ENCODE data around the gene PRMT3.
"Not testable (repeated sequence)": the region's sequence is repeated elsewhere in the genome, so short reads cannot be mapped to it uniquely, and the experiment has no call there.

The PRMT3 gene

DNA sequence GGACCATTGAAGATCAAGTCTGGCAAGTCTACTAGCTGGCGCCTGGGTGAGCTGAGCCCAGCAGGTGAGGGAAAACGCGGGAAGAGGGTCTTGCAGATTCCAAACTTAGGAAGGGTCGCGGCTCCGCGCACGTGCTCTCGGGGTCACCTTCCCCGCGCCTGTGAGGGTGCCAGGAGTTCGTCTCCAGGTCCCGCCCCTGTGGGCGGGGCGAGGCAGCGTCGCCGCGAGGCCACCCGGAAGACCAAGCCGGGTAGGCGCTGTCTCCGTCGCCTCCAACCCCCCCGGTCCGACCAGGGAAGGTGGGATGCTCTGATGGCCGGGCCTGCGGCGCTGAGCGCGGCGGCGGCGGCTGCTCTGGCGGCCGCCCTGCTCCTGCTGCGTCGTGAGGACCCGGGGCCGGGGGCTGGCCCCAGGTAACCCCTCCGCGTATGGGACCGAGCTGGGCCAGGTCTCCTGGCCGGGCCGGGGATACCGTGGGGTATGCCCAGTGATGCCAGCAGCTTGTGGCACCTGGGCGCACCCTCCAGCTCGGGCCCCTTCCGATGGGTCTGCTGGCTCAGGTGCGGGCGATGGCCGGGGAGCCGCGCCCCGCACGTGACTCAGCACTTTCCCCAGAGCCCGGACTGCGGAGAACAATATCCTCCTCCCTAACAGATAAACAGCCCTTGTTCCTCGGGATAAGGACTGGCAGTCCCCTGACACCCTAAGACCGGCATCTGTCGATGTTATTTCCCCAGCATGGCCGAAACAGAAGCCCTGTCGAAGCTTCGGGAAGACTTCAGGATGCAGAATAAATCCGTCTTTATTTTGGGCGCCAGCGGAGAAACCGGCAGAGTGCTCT is 23.8 kb upstream of the PRMT3 start, which contains the start of gene HTATIP2:
HTATIP2 (plus strand) TSS at position 215 of the 841 bp plus-strand sequence; CDS start at position 739, 524 bp downstream.
- Histone ChIP-seq H3K4me1 (ENCODE audit: control insufficient read depth, insufficient read depth, low read length, poor library complexity, severe bottlenecking) (peaks cover 15% of the 10 kb centered on the region), H3K4me3 (ENCODE audit: extremely low read depth, insufficient read depth, low read length, poor library complexity, severe bottlenecking) (peak within 1 kb of the TSS; percentile 50), H3K9me3 (ENCODE audit: control insufficient read depth, low read length) (no peaks in the 10 kb centered on the region), H3K36me3 (ENCODE audit: control insufficient read depth, insufficient read depth, low read length) (no peaks in the 10 kb centered on the region), H3K27ac (ENCODE audit: low read depth, low read length, severe bottlenecking) (peak within 1 kb of the TSS; percentile 25)
- 14% methylated on average over 58 to 68 of the region's 68 CpGs for WGBS, 2 experiments (ENCODE audit: insufficient coverage in 2 of 2)

DNA sequence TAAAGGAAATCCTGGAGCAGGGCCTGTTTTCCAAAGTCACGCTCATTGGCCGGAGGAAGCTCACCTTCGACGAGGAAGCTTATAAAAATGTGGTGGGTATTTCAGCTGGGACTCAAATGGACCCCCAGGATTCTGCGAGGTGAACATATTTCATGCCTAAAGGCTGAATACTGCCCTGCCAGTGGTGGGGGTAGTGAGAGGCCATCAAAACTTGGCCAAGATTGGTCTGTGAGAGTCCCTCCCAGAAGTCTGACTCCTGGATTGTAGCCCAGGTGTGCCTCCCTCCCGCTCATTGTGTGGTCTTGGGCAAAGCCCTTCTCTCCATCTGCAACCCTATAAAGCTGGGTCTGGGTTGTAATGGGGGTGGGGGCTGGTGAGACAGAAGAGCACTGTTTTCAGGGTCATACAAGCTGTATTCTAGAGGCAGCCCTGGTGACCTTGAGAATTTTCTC is 23.1 kb upstream of the PRMT3 start:
- Histone ChIP-seq H3K27ac (ENCODE audit: low read depth, low read length, severe bottlenecking) (peak overlapping the region; percentile 25), H3K4me1 (ENCODE audit: control insufficient read depth, insufficient read depth, low read length, poor library complexity, severe bottlenecking) (peaks cover 15% of the 10 kb centered on the region)
- 69 to 76% methylated on average over 5 of the region's 6 CpGs for WGBS, 2 experiments (ENCODE audit: insufficient coverage in 2 of 2)

DNA sequence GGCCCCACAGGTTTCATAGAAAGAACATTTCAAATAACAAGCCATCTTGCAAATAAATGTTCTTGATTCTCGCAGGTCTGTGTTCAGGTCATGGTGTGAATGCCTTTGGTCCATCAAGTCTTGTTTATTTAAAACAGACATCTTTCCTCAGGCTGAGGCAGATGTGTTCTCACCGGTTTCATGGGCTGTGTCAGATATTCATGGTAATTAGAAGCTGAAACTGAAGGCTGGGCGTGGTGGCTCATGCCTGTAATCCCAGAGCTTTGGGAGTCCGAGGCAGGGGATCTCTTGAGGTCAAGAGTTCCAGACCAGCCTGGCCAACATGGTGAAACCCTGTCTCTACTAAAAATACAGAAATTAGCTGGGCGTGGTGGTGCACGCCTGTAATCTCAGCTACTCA is 22.1 kb upstream of the PRMT3 start:
- peaks cover 15% of the 10 kb centered on the region for H3K4me1 ChIP-seq (ENCODE audit: control insufficient read depth, insufficient read depth, low read length, poor library complexity, severe bottlenecking)
- H3K9me3 ChIP-seq (ENCODE audit: control insufficient read depth, low read length); H3K27ac ChIP-seq (ENCODE audit: low read depth, low read length, severe bottlenecking); H3K36me3 ChIP-seq (ENCODE audit: control insufficient read depth, insufficient read depth, low read length); H3K4me3 ChIP-seq (ENCODE audit: extremely low read depth, insufficient read depth, low read length, poor library complexity, severe bottlenecking): not testable (repeated sequence)
- 89 to 100% methylated on average over 3 to 6 of the region's 6 CpGs for WGBS, 2 experiments (ENCODE audit: insufficient coverage in 2 of 2)

More for the DNA sequence above, 23.1 kb upstream of the PRMT3 start:
- Histone ChIP-seq H3K36me3 (ENCODE audit: control insufficient read depth, insufficient read depth, low read length) (no peaks in the 10 kb centered on the region), H3K9me3 (ENCODE audit: control insufficient read depth, low read length) (no peaks in the 10 kb centered on the region), H3K4me3 (ENCODE audit: extremely low read depth, insufficient read depth, low read length, poor library complexity, severe bottlenecking) (peak overlapping the region; percentile 50)

DNA sequence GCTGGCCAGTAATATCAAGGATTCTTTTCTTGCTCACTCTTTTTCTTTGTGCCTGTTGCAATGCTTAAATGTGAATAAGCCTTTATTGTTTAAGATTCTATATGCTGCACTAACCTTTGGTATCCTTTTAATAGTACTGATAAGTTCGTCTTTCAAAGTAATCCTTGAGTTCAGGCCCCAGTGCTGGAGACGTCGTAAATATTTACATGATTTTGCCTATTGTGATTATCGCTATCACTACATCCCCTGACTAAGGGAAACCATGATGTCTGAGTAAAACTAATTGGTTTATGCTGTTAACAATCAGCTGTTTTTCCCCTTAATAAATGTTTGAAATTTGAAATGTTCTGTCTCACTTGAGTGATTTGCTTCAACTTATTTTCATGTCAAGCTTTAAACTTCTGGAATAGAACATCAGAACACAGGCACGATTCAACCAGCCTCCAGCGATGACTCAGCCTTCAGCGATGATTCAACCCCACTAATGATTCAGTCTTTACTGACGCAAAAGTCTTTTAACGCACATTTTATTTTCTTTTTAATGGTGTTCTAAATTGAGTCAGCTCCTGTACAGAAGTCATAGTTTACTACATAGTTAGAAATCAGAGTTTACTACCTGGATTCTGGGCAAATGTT is 20.1 kb upstream of the PRMT3 start:
- H3K4me3 ChIP-seq (ENCODE audit: extremely low read depth, insufficient read depth, low read length, poor library complexity, severe bottlenecking), result no peak overlapping the region
- WGBS, 2 experiments (ENCODE audit: insufficient coverage in 2 of 2), result 64 to 79% methylated on average over 6 of the region's 9 CpGs
- H3K9me3 ChIP-seq (ENCODE audit: control insufficient read depth, low read length), result no peaks in the 10 kb centered on the region
- no peaks in the 10 kb centered on the region for H3K36me3 ChIP-seq (ENCODE audit: control insufficient read depth, insufficient read depth, low read length)
- H3K4me1 ChIP-seq (ENCODE audit: control insufficient read depth, insufficient read depth, low read length, poor library complexity, severe bottlenecking), result peaks cover 15% of the 10 kb centered on the region
- peak overlapping the region; percentile 62 for H3K27ac ChIP-seq (ENCODE audit: low read depth, low read length, severe bottlenecking)

DNA sequence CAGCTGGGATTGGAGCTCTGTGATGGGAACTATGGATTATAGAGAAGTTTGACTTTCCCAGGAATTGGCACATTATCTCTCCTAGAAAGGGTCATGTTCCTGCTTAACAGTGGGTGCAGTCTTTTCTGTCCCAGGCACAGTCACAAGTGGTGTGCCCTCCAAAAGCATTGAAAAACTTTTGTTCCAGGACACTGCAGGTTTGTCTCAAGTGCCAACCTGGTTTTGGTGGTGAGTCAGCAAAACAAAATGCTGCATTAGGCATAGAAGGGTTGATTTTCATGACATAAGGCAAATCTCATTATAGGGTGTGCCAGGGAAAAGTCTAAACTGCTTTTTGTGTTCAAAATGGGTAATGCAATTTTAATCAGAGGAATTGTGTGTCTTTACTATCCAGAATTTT is 19.1 kb upstream of the PRMT3 start:
- H3K9me3 ChIP-seq (ENCODE audit: control insufficient read depth, low read length), result no peaks in the 10 kb centered on the region
- no peaks in the 10 kb centered on the region for H3K36me3 ChIP-seq (ENCODE audit: control insufficient read depth, insufficient read depth, low read length)
- no peak overlapping the region for H3K4me3 ChIP-seq (ENCODE audit: extremely low read depth, insufficient read depth, low read length, poor library complexity, severe bottlenecking)
- no peak overlapping the region for H3K27ac ChIP-seq (ENCODE audit: low read depth, low read length, severe bottlenecking)
- peaks cover 15% of the 10 kb centered on the region for H3K4me1 ChIP-seq (ENCODE audit: control insufficient read depth, insufficient read depth, low read length, poor library complexity, severe bottlenecking)

DNA sequence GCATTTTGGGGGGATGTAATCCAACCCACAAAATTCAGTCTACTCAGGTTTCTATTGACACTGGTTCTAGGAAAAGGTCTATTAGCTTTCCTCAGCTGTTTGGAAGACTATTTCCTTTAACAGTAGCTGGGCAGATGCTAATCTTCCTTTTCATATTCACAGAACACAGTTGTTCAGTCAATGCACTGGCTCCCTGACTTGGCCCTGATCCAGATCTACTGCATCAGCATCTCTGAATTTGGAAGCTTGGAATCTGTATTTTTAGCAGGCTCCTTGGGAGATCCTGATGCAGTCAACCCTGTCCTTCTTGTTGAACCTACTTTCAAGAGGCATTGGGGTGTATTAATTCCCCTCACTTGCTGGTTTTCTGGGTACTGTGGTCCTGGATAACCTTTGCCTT is 17.7 kb upstream of the PRMT3 start:
- H3K27ac ChIP-seq (ENCODE audit: low read depth, low read length, severe bottlenecking), result no peak overlapping the region
- H3K4me3 ChIP-seq (ENCODE audit: extremely low read depth, insufficient read depth, low read length, poor library complexity, severe bottlenecking), result no peak overlapping the region
- H3K4me1 ChIP-seq (ENCODE audit: control insufficient read depth, insufficient read depth, low read length, poor library complexity, severe bottlenecking), result peaks cover 15% of the 10 kb centered on the region
- no peaks in the 10 kb centered on the region for H3K36me3 ChIP-seq (ENCODE audit: control insufficient read depth, insufficient read depth, low read length)
- no peaks in the 10 kb centered on the region for H3K9me3 ChIP-seq (ENCODE audit: control insufficient read depth, low read length)

DNA sequence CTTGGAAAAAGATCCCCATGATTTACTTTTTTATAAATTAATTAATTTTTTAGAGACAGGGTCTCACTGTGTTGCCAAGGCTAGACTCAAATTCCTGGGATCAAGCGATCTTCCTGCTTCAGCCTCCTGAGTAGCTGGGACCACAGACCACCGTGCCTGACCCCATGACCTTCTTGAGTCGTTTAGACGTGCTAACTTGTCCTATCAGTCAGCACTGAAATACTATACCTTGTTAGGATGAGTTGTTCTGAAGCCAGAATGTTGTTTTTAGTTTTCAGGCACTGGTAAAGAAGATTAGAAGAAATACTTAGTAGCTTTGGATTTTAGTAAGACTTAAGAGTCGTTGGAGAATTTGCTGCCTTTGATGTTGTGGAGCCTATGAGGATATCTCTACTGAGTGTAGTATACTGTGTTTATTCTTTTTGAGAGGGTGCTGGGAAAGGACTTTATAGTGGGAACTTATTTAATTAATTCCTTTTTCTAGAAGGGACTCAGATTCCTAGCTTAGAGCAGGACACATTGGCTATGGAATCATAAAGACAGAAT is 15.4 kb upstream of the PRMT3 start:
- H3K9me3 ChIP-seq (ENCODE audit: control insufficient read depth, low read length), result no peaks in the 10 kb centered on the region
- no peak overlapping the region for H3K4me3 ChIP-seq (ENCODE audit: extremely low read depth, insufficient read depth, low read length, poor library complexity, severe bottlenecking)
- 80 to 100% methylated on average over 1 to 2 of the region's 5 CpGs for WGBS, 2 experiments (ENCODE audit: insufficient coverage in 2 of 2)
- no peak overlapping the region for H3K27ac ChIP-seq (ENCODE audit: low read depth, low read length, severe bottlenecking)
- H3K36me3 ChIP-seq (ENCODE audit: control insufficient read depth, insufficient read depth, low read length), result no peaks in the 10 kb centered on the region
- H3K4me1 ChIP-seq (ENCODE audit: control insufficient read depth, insufficient read depth, low read length, poor library complexity, severe bottlenecking), result peaks cover 9% of the 10 kb centered on the region

DNA sequence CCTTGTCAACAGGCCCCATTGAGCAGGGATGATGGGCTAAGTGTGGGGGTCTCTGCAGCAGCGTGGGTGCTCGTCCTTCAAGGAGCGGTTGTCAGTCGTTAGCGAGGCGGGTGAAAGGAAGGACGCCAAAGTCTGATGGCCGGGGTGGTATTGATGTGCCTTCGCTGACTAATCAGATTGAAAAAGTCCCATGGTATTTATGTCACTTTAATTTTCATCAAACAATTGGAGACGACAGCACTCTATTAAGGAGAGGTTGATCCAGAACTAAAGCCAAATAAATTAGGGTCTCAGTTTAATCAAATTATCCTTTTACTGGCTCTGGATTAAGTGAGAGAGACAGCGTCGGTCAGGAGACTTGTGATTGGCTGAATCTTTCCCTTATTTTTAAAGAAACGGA is 14.4 kb upstream of the PRMT3 start:
- Histone ChIP-seq H3K4me1 (ENCODE audit: control insufficient read depth, insufficient read depth, low read length, poor library complexity, severe bottlenecking) (peaks cover 4% of the 10 kb centered on the region), H3K4me3 (ENCODE audit: extremely low read depth, insufficient read depth, low read length, poor library complexity, severe bottlenecking) (no peak overlapping the region), H3K36me3 (ENCODE audit: control insufficient read depth, insufficient read depth, low read length) (no peaks in the 10 kb centered on the region), H3K27ac (ENCODE audit: low read depth, low read length, severe bottlenecking) (no peak overlapping the region), H3K9me3 (ENCODE audit: control insufficient read depth, low read length) (no peaks in the 10 kb centered on the region)
- WGBS, 2 experiments (ENCODE audit: insufficient coverage in 2 of 2), result 98% methylated on average over 4 to 9 of the region's 13 CpGs

DNA sequence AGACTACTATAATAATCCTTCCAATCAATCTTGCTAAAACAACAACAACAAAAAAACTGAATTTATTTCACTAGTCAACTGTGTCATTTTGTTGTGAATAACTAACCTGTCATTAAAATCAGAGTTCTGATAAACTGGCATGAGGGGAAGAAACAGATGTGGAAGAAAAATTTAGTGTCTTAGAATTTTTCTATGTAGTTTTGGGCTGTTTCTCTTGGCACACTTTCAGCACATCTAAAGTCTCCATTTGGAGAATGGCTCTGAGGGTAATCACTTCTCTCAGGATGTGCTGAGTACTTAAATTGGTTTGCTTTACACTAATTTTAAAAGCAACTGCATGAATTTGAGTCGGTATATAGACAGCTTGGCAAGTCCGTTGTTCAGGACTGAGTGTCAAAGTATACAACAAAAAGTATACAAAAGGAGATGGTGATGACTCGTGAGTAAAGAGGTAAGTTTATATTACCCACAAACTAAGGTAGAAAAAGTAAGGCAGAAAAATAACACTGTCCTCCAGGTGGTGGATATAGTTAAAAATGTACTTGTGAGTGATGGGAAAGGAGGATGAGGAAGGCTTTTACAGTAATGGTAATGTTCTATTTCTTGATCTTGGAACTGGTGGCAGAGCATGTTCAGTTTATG is 13.8 kb upstream of the PRMT3 start:
- WGBS, 2 experiments (ENCODE audit: insufficient coverage in 2 of 2), result 95% methylated on average over 3 of the region's 3 CpGs; no CpG with 5 or more reads in 1 of the 2 experiments
- no peak overlapping the region for H3K4me3 ChIP-seq (ENCODE audit: extremely low read depth, insufficient read depth, low read length, poor library complexity, severe bottlenecking)

DNA sequence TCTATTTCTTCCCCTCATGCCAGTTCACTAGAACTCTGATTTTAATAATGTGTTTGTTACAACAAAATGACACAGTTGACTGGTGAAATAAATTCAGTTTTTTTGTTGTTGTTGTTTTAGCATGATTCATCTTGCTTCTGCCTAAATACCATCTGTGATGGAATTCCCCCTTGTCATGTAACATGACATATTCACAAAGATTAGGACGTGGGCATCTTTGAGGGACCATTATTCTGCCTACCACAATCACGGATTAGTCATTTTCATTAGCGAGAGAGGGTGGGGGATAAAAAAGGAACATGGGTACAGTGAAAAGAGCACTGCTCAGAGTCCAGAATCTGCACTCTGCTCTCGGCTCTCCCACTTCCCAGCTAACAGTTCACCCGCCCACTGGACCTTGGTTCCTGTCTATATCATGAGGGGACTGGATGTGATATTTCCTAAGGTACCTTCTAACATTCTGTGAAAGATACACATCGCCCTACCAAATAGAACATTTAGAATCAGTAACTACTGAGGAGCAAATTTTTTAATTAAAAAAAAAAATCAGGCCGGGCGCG is 12.7 kb upstream of the PRMT3 start:
- H3K4me3 ChIP-seq (ENCODE audit: extremely low read depth, insufficient read depth, low read length, poor library complexity, severe bottlenecking), result no peak overlapping the region
- no peaks in the 10 kb centered on the region for H3K9me3 ChIP-seq (ENCODE audit: control insufficient read depth, low read length)
- no peak overlapping the region for H3K27ac ChIP-seq (ENCODE audit: low read depth, low read length, severe bottlenecking)
- H3K36me3 ChIP-seq (ENCODE audit: control insufficient read depth, insufficient read depth, low read length), result no peaks in the 10 kb centered on the region
- H3K4me1 ChIP-seq (ENCODE audit: control insufficient read depth, insufficient read depth, low read length, poor library complexity, severe bottlenecking), result no peaks in the 10 kb centered on the region
- 93 to 100% methylated on average over 3 of the region's 9 CpGs for WGBS, 2 experiments (ENCODE audit: insufficient coverage in 2 of 2)

More for the DNA sequence above, 13.8 kb upstream of the PRMT3 start:
- H3K36me3 ChIP-seq (ENCODE audit: control insufficient read depth, insufficient read depth, low read length), result no peaks in the 10 kb centered on the region
- H3K9me3 ChIP-seq (ENCODE audit: control insufficient read depth, low read length), result no peaks in the 10 kb centered on the region
- no peaks in the 10 kb centered on the region for H3K4me1 ChIP-seq (ENCODE audit: control insufficient read depth, insufficient read depth, low read length, poor library complexity, severe bottlenecking)
- no peak overlapping the region for H3K27ac ChIP-seq (ENCODE audit: low read depth, low read length, severe bottlenecking)

Measured in mesodermal cell (in vitro differentiated cells).